Loucy (cell line): Measurements from ENCODE around the gene CCDC187.
A peak's percentile ranks its signal among the peaks of the same experiment; 100 is the strongest.

ENCODE experiments used
- EZH2phosphoT487 ChIP-seq: fragments of 200-600 bp; IDR thresholded peaks from 2 replicates; pipeline ENCODE4 v1.6.1; 2018; ENCODE audit warnings: antibody characterized with exemption, mild to moderate bottlenecking, moderate library complexity, borderline replicate concordance
- TF ChIP-seq, protein P1 (sequence below): fragments of 200-600 bp; sonication (generic); conservative IDR thresholded peaks from 2 replicates; pipeline ENCODE4 v1.5.1; 2014; ENCODE audit warnings: mild to moderate bottlenecking, antibody characterized with exemption, low read length

DNA sequence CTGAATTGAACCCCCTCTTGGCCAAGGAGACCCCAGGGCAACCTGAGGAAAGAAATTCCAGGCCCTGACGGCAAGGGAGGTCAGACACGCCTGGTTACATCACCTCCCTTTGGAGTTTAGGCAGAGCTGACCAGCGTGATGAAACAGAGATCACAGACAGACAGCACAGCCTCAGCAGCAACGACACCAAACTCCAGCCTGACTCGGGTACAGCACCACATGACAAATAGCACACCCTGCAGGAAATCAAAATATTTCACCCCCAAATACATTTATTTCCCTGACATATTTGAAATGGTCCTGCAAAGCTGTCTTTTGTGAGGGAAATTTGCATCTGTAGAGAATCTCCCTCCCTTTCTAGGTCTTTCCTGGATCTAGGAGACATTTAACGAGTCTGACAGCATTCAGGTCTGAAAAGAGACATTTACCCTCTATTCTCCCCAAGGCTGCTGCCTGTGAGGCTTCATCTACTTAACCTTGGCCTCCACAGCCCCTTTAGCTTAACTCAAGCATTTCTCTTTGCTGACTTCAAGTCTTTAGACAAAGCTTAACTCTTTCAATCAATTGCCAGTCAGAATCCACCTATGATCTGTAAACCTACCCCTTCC lies 60.9 kb downstream of the CCDC187 start:
- TF ChIP-seq, protein P1, sequence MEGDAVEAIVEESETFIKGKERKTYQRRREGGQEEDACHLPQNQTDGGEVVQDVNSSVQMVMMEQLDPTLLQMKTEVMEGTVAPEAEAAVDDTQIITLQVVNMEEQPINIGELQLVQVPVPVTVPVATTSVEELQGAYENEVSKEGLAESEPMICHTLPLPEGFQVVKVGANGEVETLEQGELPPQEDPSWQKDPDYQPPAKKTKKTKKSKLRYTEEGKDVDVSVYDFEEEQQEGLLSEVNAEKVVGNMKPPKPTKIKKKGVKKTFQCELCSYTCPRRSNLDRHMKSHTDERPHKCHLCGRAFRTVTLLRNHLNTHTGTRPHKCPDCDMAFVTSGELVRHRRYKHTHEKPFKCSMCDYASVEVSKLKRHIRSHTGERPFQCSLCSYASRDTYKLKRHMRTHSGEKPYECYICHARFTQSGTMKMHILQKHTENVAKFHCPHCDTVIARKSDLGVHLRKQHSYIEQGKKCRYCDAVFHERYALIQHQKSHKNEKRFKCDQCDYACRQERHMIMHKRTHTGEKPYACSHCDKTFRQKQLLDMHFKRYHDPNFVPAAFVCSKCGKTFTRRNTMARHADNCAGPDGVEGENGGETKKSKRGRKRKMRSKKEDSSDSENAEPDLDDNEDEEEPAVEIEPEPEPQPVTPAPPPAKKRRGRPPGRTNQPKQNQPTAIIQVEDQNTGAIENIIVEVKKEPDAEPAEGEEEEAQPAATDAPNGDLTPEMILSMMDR: peak; percentile 49
- no peak for TF ChIP-seq EZH2phosphoT487
